ENCODE data around the gene GFOD2. TPM values are rescaled to one million over a fixed set of nuclear protein-coding genes. Genes with fewer than 3 reads are reported as not detected.

GFOD2 gene
- total RNA-seq, 1 experiment from 2014 or later: 19.0 TPM

DNA sequence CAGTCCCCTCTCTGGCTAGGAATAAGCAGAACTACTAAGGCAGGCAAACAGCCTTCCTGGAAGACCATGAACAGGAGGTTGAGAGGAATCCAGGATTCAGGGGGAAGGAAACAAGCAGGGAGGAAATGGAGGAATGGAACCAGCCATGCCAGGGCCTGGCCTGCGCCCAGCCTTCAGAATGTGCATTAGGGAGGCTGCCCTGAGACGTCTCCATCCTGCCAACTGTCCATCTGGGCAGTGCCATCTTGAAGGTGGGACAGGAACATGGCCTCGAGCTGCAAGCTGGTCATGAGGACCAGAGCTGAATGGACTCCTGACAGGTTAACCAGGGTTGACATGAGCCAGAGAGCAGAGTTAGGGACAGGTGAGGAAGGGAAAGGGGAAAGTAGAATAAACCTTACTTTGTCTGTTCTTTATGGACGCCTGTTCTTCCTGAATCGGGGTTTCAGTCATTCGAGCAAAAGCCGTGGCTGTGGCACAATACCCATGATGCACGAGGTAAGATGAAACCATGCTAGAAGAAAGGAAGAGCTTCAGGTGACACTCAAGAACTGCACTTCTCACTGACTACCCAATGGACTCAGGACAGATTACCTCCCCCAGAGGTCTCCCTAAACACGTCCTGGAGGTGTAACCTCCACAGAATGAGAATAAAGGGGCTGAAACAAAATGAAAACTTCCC lies 12.1 kb upstream of the GFOD2 start:
- POLR2A ChIA-PET: no interaction called here
- no peak overlapping the region for H3K4me3 Mint-ChIP-seq (ENCODE audit: unreplicated experiment)
- H3K27me3 Mint-ChIP-seq (ENCODE audit: insufficient read depth, unreplicated experiment): no peaks in the 10 kb centered on the region
- TF ChIP-seq, protein P1, sequence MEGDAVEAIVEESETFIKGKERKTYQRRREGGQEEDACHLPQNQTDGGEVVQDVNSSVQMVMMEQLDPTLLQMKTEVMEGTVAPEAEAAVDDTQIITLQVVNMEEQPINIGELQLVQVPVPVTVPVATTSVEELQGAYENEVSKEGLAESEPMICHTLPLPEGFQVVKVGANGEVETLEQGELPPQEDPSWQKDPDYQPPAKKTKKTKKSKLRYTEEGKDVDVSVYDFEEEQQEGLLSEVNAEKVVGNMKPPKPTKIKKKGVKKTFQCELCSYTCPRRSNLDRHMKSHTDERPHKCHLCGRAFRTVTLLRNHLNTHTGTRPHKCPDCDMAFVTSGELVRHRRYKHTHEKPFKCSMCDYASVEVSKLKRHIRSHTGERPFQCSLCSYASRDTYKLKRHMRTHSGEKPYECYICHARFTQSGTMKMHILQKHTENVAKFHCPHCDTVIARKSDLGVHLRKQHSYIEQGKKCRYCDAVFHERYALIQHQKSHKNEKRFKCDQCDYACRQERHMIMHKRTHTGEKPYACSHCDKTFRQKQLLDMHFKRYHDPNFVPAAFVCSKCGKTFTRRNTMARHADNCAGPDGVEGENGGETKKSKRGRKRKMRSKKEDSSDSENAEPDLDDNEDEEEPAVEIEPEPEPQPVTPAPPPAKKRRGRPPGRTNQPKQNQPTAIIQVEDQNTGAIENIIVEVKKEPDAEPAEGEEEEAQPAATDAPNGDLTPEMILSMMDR (IDR thresholded peaks at IDR 0.05; ENCODE audit: unreplicated experiment): no peak
- BruUV-seq (replicated peaks): no TSS peak
- H3K4me1 Mint-ChIP-seq (ENCODE audit: insufficient read depth, unreplicated experiment): no peaks in the 10 kb centered on the region
- DNase-seq (ENCODE audit: unreplicated experiment): no peak
- H3K27ac Mint-ChIP-seq (ENCODE audit: low read depth, unreplicated experiment): no peak overlapping the region
- H3K9me3 Mint-ChIP-seq (ENCODE audit: unreplicated experiment): no peaks in the 10 kb centered on the region
- intact Hi-C loops (cut with micrococcal nuclease): no loop called here
- peaks cover 8% of the 10 kb centered on the region for H3K36me3 Mint-ChIP-seq (ENCODE audit: insufficient read depth, unreplicated experiment)
- CTCF ChIA-PET: interaction anchor here (0.6 kb wide), 1 partner anchor 79 kb away, joined by 5 read pairs; no protein-coding TSS in a partner anchor

DNA sequence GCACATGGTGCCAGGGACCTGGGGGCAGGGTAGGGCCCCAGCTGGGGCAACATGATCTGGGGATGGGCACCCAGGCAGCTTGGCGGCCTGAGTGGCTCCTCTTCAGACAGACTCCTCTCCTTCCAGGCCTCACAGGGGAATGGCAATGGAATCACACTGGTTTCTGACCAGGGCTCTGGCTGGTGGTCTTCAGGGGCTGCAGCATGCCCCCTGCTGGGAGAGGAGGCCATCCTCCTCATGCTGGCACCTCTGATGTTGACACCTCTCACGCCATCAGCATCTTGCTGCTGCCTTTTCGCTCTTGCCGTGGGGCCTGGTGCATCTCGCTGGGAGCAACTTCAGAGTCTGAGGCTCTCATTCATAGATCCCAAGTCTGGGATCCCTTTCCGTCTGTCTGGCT lies 11.2 kb upstream of the GFOD2 start:
- no TSS peak for BruUV-seq (replicated peaks)
- Mint-ChIP-seq H3K27ac (ENCODE audit: low read depth, unreplicated experiment) (no peak overlapping the region), H3K4me3 (ENCODE audit: unreplicated experiment) (no peak overlapping the region), H3K4me1 (ENCODE audit: insufficient read depth, unreplicated experiment) (no peaks in the 10 kb centered on the region), H3K36me3 (ENCODE audit: insufficient read depth, unreplicated experiment) (peaks cover 14% of the 10 kb centered on the region), H3K9me3 (ENCODE audit: unreplicated experiment) (no peaks in the 10 kb centered on the region), H3K27me3 (ENCODE audit: insufficient read depth, unreplicated experiment) (no peaks in the 10 kb centered on the region)
- intact Hi-C loops (cut with micrococcal nuclease): no loop called here
- TF ChIP-seq, protein P1 (IDR thresholded peaks at IDR 0.05; ENCODE audit: unreplicated experiment): no peak
- ChIA-PET POLR2A (interaction anchor here (1.9 kb wide), 1 partner anchor 11 kb away, joined by 7 read pairs; the partner anchor contains the start of gene GFOD2), CTCF (no interaction called here)
- DNase-seq (ENCODE audit: unreplicated experiment): no peak

DNA sequence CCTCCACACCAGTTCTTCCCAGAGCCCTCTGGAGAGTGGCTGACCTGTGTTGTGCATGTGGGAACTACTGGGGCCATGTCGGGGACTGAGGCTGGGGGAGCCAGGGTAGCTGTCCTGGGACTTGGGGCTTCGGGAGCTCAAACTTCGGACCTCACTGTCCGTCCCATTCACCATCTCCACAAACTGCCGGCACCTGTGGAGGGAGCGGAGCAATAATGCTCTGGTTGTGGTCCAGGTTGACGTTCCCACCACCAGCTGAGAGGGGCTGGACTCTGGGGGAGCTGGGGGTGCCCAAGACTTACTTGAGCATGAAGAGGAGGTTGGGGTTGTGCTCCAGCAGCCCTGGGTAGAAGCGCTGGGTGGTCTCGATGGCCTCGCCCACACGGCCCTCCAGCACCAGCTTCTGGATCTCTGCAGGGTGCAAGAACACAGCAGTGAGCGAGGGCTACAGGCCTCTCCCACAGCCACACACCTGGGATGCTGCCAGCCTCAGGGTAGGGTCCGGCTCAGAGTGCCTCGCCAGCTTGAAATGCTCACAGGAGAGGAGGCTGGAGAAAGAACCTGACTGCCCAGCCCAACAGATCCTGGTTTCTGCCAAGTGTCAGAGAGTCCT lies 10.6 kb upstream of the GFOD2 start:
- Mint-ChIP-seq H3K4me3 (ENCODE audit: unreplicated experiment) (no peak overlapping the region), H3K9me3 (ENCODE audit: unreplicated experiment) (no peaks in the 10 kb centered on the region), H3K36me3 (ENCODE audit: insufficient read depth, unreplicated experiment) (peaks cover 14% of the 10 kb centered on the region), H3K27ac (ENCODE audit: low read depth, unreplicated experiment) (no peak overlapping the region), H3K4me1 (ENCODE audit: insufficient read depth, unreplicated experiment) (no peaks in the 10 kb centered on the region), H3K27me3 (ENCODE audit: insufficient read depth, unreplicated experiment) (no peaks in the 10 kb centered on the region)
- no peak for DNase-seq (ENCODE audit: unreplicated experiment)
- intact Hi-C loops (cut with micrococcal nuclease): no loop called here
- ChIA-PET CTCF (no interaction called here), POLR2A (interaction anchor here (1.9 kb wide), 1 partner anchor 11 kb away, joined by 7 read pairs; the partner anchor contains the start of gene GFOD2)
- BruUV-seq (replicated peaks): no TSS peak
- TF ChIP-seq, protein P1 (IDR thresholded peaks at IDR 0.05; ENCODE audit: unreplicated experiment): no peak

DNA sequence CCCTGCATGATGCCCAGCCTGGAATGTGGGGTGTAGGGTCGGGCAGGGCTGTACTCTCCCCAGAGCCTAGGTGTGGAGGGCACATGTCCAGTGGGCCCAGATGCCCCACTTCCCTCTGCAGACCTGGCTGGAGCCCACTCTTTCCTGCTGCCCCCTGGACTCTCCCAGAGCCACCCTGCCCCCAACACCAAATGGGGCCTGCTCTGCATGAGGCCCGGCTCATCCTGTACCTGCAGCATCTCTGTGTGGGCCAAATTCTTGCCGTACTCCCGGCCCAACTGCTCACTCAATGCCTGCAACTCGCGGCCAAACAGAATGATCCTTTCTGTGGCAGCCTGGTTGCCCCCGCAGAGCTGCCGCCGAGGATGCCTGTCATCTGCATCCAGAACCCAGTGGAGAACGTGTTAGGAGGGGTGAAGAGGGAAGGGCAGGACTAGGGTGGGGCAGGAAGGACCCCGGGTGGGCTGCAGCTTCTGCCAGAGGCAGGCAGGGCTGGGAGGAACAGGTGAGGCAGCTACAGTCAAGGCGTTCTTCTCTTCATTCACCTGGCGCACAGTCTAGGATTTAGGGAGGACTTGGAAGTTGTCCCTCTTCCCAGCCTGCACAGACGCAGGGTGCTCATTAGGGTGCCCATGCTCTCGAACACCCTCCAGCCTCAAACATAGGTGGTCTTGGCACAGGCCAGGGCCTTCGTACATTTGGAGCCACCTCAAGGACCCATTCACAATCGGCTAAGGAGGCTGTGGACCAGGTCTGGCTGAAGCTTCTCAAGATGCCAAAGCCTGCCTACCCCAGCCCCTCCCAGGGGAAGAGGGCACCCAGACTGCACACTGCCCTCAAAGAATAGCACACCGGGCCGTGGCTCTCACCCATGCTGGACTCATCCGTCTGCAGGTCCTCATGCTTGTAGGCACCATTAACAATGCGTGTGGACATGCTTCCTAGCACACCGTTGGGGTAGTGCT lies 8.7 kb upstream of the GFOD2 start:
- TF ChIP-seq, protein P1 (IDR thresholded peaks at IDR 0.05; ENCODE audit: unreplicated experiment): no peak
- Mint-ChIP-seq H3K4me1 (ENCODE audit: insufficient read depth, unreplicated experiment) (peaks cover 12% of the 10 kb centered on the region), H3K36me3 (ENCODE audit: insufficient read depth, unreplicated experiment) (peaks cover 14% of the 10 kb centered on the region), H3K27me3 (ENCODE audit: insufficient read depth, unreplicated experiment) (no peaks in the 10 kb centered on the region), H3K4me3 (ENCODE audit: unreplicated experiment) (no peak overlapping the region), H3K27ac (ENCODE audit: low read depth, unreplicated experiment) (no peak overlapping the region), H3K9me3 (ENCODE audit: unreplicated experiment) (no peaks in the 10 kb centered on the region)
- POLR2A ChIA-PET: no interaction called here
- intact Hi-C loops (cut with micrococcal nuclease): no loop called here
- BruUV-seq (replicated peaks): no TSS peak
- CTCF ChIA-PET: interaction anchor here (0.5 to 0.7 kb wide), 3 partner anchors 8 to 740 kb away, joined by 3 to 4 read pairs (median 4); partner anchors contain the start of gene CES4A
- DNase-seq (ENCODE audit: unreplicated experiment): no peak
